Hepatocyte (in vitro differentiated cells): ENCODE results near the gene HIGD1B. TPM values are rescaled to one million over a fixed set of nuclear protein-coding genes. Genes with fewer than 3 reads are reported as not detected.

Experiments
- DNase-seq: peaks from one replicate; pipeline ENCODE4 v3.0.0-alpha.2; 2016; ENCODE audit warnings: low spot score
- H2AFZ ChIP-seq: fragments of 200-600 bp; sonication (generic); 2 replicates; pipeline ENCODE4 v1.6.0; 2016; ENCODE audit warnings: antibody characterized with exemption, mild to moderate bottlenecking
- H3K27ac ChIP-seq: fragments of 200-600 bp; sonication (generic); 2 replicates; pipeline ENCODE4 v1.5.1; 2016; ENCODE audit warnings: mild to moderate bottlenecking
- H3K27me3 ChIP-seq: fragments of 200-600 bp; sonication (generic); 2 replicates; pipeline ENCODE4 v1.6.1; 2016
- H3K36me3 ChIP-seq: fragments of 200-600 bp; sonication (generic); replicated peaks from 2 replicates; pipeline ENCODE4 v1.5.1; 2016; ENCODE audit warnings: low read depth; ENCODE audit not compliant: insufficient read depth
- H3K4me1 ChIP-seq: fragments of 200-600 bp; sonication (generic); 2 replicates; pipeline ENCODE4 v1.5.1; 2016; ENCODE audit warnings: mild to moderate bottlenecking, moderate library complexity; ENCODE audit not compliant: insufficient read depth
- H3K4me2 ChIP-seq: fragments of 200-600 bp; sonication (generic); 2 replicates; pipeline ENCODE4 v1.6.0; 2016
- H3K4me3 ChIP-seq: fragments of 200-600 bp; sonication (generic); 2 replicates; pipeline ENCODE4 v1.5.1; 2016; ENCODE audit warnings: mild to moderate bottlenecking
- H3K79me2 ChIP-seq: fragments of 200-600 bp; sonication (generic); 2 replicates; pipeline ENCODE4 v1.6.0; 2017; ENCODE audit warnings: mild to moderate bottlenecking
- H3K9me2 ChIP-seq: fragments of 200-600 bp; sonication (generic); replicated peaks from 2 replicates; pipeline ENCODE4 v1.6.0; 2017; ENCODE audit warnings: mild to moderate bottlenecking; ENCODE audit not compliant: insufficient read depth
- H3K9me3 ChIP-seq: fragments of 200-600 bp; sonication (generic); 2 replicates; pipeline ENCODE4 v1.5.1; 2016; ENCODE audit warnings: low read depth, mild to moderate bottlenecking
- H4K20me1 ChIP-seq: fragments of 200-600 bp; sonication (generic); 2 replicates; pipeline ENCODE4 v1.6.0; 2016; ENCODE audit warnings: mild to moderate bottlenecking; ENCODE audit not compliant: insufficient read depth, poor library complexity, severe bottlenecking
- CTCF ChIP-seq: fragments of 200-600 bp; sonication (generic); IDR thresholded peaks from 2 replicates; pipeline ENCODE4 v1.5.1; 2016; ENCODE audit warnings: antibody characterized with exemption, mild to moderate bottlenecking; ENCODE audit not compliant: poor library complexity
- EZH2 ChIP-seq: fragments of 200-600 bp; sonication (generic); IDR thresholded peaks from 2 replicates; pipeline ENCODE4 v1.6.1; 2016; ENCODE audit warnings: antibody characterized with exemption, mild to moderate bottlenecking, borderline replicate concordance
- EZH2phosphoT487 ChIP-seq: fragments of 200-600 bp; sonication (generic); IDR thresholded peaks from one replicate; pipeline ENCODE4 v1.6.1; 2018; ENCODE audit warnings: antibody characterized with exemption, mild to moderate bottlenecking, low read depth, moderate library complexity; ENCODE audit not compliant: unreplicated experiment, severe bottlenecking
- WGBS: methylation state at CpG from one replicate; pipeline ENCODE4 v1.1.6; 2016; ENCODE audit warnings: low lambda C conversion rate; ENCODE audit errors: missing lambda C conversion rate; 5-methylcytosine and 5-hydroxymethylcytosine counted together
- polyA plus RNA-seq: library from polyadenylated mRNA; unstranded; fragments of >200 nt; fragmentation: Nextera tagmentation; extraction: Ambion mirVana; gene quantifications from 2 replicates; pipeline ENCODE4 v1.2.1, GENCODE V29; 2016
- total RNA-seq: library from RNA; depleted of rRNA; stranded (reverse); fragments of >200 nt; gene quantifications from 2 replicates; pipeline ENCODE4 v1.2.3, GENCODE V29; 2014

Gene HIGD1B
- total and polyA plus RNA-seq, 2 experiments from 2014 or later: not detected

- Histone ChIP-seq H3K4me2 (no peak overlapping the region), H3K36me3 (no peaks in the 10 kb centered on the region), H3K27me3 (no peaks in the 10 kb centered on the region), H2AFZ (no peak overlapping the region), H3K27ac (no peak overlapping the region), H3K9me2 (no peaks in the 10 kb centered on the region), H3K9me3 (no peaks in the 10 kb centered on the region), H4K20me1 (no peaks in the 10 kb centered on the region), H3K79me2 (no peaks in the 10 kb centered on the region), H3K4me1 (no peaks in the 10 kb centered on the region), H3K4me3 (no peak overlapping the region)
- no peak for DNase-seq
- TF ChIP-seq EZH2phosphoT487 (no peak), EZH2 (no peak), CTCF (no peak)
- WGBS: 93% methylated on average over 5 of the region's 5 CpGs
These were observed 29.4 kb downstream of the HIGD1B start for GRCh38 chr17:44877121-44877520.

GRCh38 chr17:44878627-44879221 lies 31.0 kb downstream of the HIGD1B start:
- H3K36me3 ChIP-seq: no peaks in the 10 kb centered on the region
- no peaks in the 10 kb centered on the region for H3K27me3 ChIP-seq
- no peak overlapping the region for H3K4me2 ChIP-seq
- whole genome bisulfite sequencing: 65% methylated on average over 6 of the region's 6 CpGs
- no peaks in the 10 kb centered on the region for H3K9me2 ChIP-seq
- H3K9me3 ChIP-seq: no peaks in the 10 kb centered on the region
- no peak overlapping the region for H3K4me3 ChIP-seq
- H2AFZ ChIP-seq: no peak overlapping the region
- no peaks in the 10 kb centered on the region for H3K4me1 ChIP-seq
- no peaks in the 10 kb centered on the region for H4K20me1 ChIP-seq
- H3K27ac ChIP-seq: no peak overlapping the region
- TF ChIP-seq EZH2 (no peak), CTCF (peak; percentile 63)
- H3K79me2 ChIP-seq: no peaks in the 10 kb centered on the region
- peak; percentile 55 for DNase-seq

DNA sequence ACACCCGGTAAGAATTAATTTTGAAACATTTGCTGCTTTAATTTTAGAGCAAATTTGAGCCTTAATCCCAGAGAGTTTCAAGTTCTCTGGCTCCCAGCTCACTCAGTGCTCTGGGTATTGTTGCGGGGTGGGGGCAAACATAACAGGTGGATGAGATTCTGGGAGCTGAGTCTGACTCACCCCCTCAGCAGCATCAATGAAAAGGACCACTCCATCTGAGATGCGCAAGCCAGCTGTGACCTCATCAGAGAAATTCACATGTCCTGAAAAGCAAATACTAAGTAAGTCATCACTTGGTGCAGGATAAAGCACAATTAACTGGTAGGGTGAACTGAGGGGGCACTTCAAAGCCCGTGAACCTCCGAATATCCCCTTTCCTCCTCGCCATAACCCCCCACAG lies 31.7 kb downstream of the HIGD1B start:
- DNase-seq: no peak
- H2AFZ ChIP-seq: no peak overlapping the region
- no peak overlapping the region for H3K27ac ChIP-seq
- H3K4me1 ChIP-seq: no peaks in the 10 kb centered on the region
- no peaks in the 10 kb centered on the region for H3K9me3 ChIP-seq
- H3K27me3 ChIP-seq: no peaks in the 10 kb centered on the region
- H3K36me3 ChIP-seq: no peaks in the 10 kb centered on the region
- no peaks in the 10 kb centered on the region for H4K20me1 ChIP-seq
- H3K79me2 ChIP-seq: no peaks in the 10 kb centered on the region
- TF ChIP-seq CTCF (no peak), EZH2 (no peak), EZH2phosphoT487 (no peak)
- H3K4me2 ChIP-seq: no peak overlapping the region
- no peaks in the 10 kb centered on the region for H3K9me2 ChIP-seq
- WGBS: 87% methylated on average over 6 of the region's 6 CpGs
- H3K4me3 ChIP-seq: no peak overlapping the region

DNA sequence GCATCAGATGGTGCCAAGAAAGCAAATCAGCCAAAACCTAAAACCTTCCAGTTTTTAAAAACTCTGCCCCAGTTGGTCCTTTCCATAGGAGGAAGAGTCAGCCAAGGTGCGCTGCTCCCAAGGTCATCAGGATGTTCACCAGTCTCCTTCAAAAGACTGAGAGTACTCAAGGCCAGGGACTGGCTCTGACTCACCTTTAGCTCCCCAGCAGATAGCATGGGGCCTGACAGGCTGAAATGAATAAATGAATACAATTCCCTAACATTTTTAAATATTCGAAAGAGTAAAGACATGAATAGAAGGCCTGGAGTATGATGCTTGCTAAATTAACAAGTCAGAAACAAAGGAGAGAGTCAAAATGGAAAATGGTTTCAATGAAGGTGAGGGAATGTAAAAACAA lies 32.4 kb downstream of the HIGD1B start:
- TF ChIP-seq EZH2phosphoT487 (no peak), EZH2 (no peak), CTCF (no peak)
- H4K20me1 ChIP-seq: no peaks in the 10 kb centered on the region
- no peaks in the 10 kb centered on the region for H3K9me2 ChIP-seq
- WGBS: 97% methylated on average over 2 of the region's 2 CpGs
- DNase-seq: no peak
- H3K4me2 ChIP-seq: no peak overlapping the region
- no peaks in the 10 kb centered on the region for H3K9me3 ChIP-seq
- no peak overlapping the region for H3K27ac ChIP-seq
- no peaks in the 10 kb centered on the region for H3K27me3 ChIP-seq
- no peak overlapping the region for H3K4me3 ChIP-seq
- no peaks in the 10 kb centered on the region for H3K4me1 ChIP-seq
- H3K36me3 ChIP-seq: peaks cover 5% of the 10 kb centered on the region
- no peaks in the 10 kb centered on the region for H3K79me2 ChIP-seq
- H2AFZ ChIP-seq: no peak overlapping the region
